GM12878 (cell line): ENCODE data around the gene TARBP2. TPM values are rescaled to one million over a fixed set of nuclear protein-coding genes. Genes with fewer than 3 reads are reported as not detected.

Source experiments
- CEBPZ ChIP-seq: fragments of 150-350 bp; IDR thresholded peaks from 2 replicates; pipeline ENCODE4 v1.6.1; 2016; ENCODE audit warnings: low read depth, low read length
- CUX1 ChIP-seq: IDR thresholded peaks from 2 replicates; pipeline ENCODE4 v1.6.1; 2012; ENCODE audit warnings: improper control_type of control experiment, low read depth, low read length; ENCODE audit not compliant: insufficient replicate concordance
- IKZF2 ChIP-seq, 2 experiments: fragments of 450-650 bp; IDR thresholded peaks; 2 replicates each; pipeline ENCODE4 v1.6.1; 2017; ENCODE audit warnings: mild to moderate bottlenecking in 2 of 2, moderate library complexity in 2 of 2
- MTA2 ChIP-seq: fragments of 450-650 bp; IDR thresholded peaks from 2 replicates; pipeline ENCODE4 v1.6.1; 2016; ENCODE audit warnings: low read depth, mild to moderate bottlenecking, moderate library complexity
- SMAD1 ChIP-seq: fragments of 450-650 bp; IDR thresholded peaks from 2 replicates; pipeline ENCODE4 v1.6.1; 2018; ENCODE audit warnings: mild to moderate bottlenecking, low read depth; ENCODE audit not compliant: partially characterized antibody
- SPI1 ChIP-seq: IDR thresholded peaks from 2 replicates; pipeline ENCODE4 v1.6.1; 2011; ENCODE audit warnings: low read depth, mild to moderate bottlenecking, low read length, moderate library complexity, borderline replicate concordance; ENCODE audit not compliant: insufficient read depth
- SUZ12 ChIP-seq: fragments of 200-600 bp; sonication (generic); IDR thresholded peaks from one replicate; pipeline ENCODE4 v1.6.1; 2018; ENCODE audit warnings: antibody characterized with exemption, mild to moderate bottlenecking; ENCODE audit not compliant: unreplicated experiment
- USF1 ChIP-seq: IDR thresholded peaks from 2 replicates; pipeline ENCODE4 v1.6.1; 2011; ENCODE audit warnings: borderline replicate concordance, low read depth, mild to moderate bottlenecking, moderate library complexity, mixed read lengths, low read length; ENCODE audit not compliant: insufficient read depth; ENCODE audit errors: extremely low read length
- ZBTB40 ChIP-seq: fragments of 450-650 bp; IDR thresholded peaks from 2 replicates; pipeline ENCODE4 v1.6.1; 2016; ENCODE audit warnings: mild to moderate bottlenecking, moderate library complexity, borderline replicate concordance
- polyA plus RNA-seq, 11 experiments: library from polyadenylated mRNA; depleted of rRNA in 4 of 11; unstranded in 6 of 11; stranded (reverse) in 5 of 11; fragments of >200 nt; fragmentation: Nextera tagmentation in 4 of 11; fragmentation: Illumina TruSeq in 1 of 11; extraction: Ambion mirVana in 4 of 11; extraction: Trizol in 1 of 11; gene quantifications; 1 replicate in 1 of 11; 2 replicates in 10 of 11; pipeline versions ENCODE4 v1.2.1 to v1.2.3, GENCODE V29; 2011 to 2016; ENCODE audit warnings: inconsistent platforms in 2 of 11, missing spikeins in 2 of 11, low read depth in 1 of 11
- total RNA-seq, 4 experiments: library from RNA; depleted of rRNA in 3 of 4; stranded (reverse); fragments of >200 nt in 3 of 4; fragmentation: Illumina TruSeq in 1 of 4; extraction: Trizol in 1 of 4; gene quantifications; 2 replicates each; pipeline versions ENCODE4 v1.2.1 to v1.2.3, GENCODE V29; 2013 to 2021
- TF ChIP-seq, protein P1 (sequence below): IDR thresholded peaks from 2 replicates; pipeline ENCODE4 v1.6.1; 2011; ENCODE audit warnings: low read depth, low read length, improper control_type of control experiment, borderline replicate concordance
- TF ChIP-seq, protein P2 (sequence below): IDR thresholded peaks from 2 replicates; pipeline ENCODE4 v1.6.1; 2012; ENCODE audit warnings: low read depth, low read length, improper control_type of control experiment

TARBP2 gene
- total and polyA plus RNA-seq, 10 of the 15 experiments (the other 5 are each of a cell fraction or from before 2014, with no cell fraction given), result 5.5 to 60.1 (median 36.8) TPM

- TF ChIP-seq, protein P1, sequence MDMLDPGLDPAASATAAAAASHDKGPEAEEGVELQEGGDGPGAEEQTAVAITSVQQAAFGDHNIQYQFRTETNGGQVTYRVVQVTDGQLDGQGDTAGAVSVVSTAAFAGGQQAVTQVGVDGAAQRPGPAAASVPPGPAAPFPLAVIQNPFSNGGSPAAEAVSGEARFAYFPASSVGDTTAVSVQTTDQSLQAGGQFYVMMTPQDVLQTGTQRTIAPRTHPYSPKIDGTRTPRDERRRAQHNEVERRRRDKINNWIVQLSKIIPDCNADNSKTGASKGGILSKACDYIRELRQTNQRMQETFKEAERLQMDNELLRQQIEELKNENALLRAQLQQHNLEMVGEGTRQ, result no peak
- TF ChIP-seq, protein P2, sequence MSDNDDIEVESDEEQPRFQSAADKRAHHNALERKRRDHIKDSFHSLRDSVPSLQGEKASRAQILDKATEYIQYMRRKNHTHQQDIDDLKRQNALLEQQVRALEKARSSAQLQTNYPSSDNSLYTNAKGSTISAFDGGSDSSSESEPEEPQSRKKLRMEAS, result peak; percentile 44; the same call in 1 of the 2 replicates
- TF ChIP-seq SPI1 (no peak), SMAD1 (no peak), ZBTB40 (no peak), CEBPZ (no peak), CUX1 (no peak), MTA2 (no peak), USF1 (no peak), IKZF2 (IDR thresholded peaks at IDR 0.05) (peak in 1 of 2 experiments; percentile 51; a peak in 3 of 4 replicates), SUZ12 (no peak)
These were observed 48.7 kb upstream of the TARBP2 start (continued) for GRCh38 chr12:53452159-53453077.
